ENCODE measurements around the gene CYP1A2.
A peak's percentile ranks its signal among the peaks of the same experiment; 100 is the strongest.

Gene CYP1A2

DNA sequence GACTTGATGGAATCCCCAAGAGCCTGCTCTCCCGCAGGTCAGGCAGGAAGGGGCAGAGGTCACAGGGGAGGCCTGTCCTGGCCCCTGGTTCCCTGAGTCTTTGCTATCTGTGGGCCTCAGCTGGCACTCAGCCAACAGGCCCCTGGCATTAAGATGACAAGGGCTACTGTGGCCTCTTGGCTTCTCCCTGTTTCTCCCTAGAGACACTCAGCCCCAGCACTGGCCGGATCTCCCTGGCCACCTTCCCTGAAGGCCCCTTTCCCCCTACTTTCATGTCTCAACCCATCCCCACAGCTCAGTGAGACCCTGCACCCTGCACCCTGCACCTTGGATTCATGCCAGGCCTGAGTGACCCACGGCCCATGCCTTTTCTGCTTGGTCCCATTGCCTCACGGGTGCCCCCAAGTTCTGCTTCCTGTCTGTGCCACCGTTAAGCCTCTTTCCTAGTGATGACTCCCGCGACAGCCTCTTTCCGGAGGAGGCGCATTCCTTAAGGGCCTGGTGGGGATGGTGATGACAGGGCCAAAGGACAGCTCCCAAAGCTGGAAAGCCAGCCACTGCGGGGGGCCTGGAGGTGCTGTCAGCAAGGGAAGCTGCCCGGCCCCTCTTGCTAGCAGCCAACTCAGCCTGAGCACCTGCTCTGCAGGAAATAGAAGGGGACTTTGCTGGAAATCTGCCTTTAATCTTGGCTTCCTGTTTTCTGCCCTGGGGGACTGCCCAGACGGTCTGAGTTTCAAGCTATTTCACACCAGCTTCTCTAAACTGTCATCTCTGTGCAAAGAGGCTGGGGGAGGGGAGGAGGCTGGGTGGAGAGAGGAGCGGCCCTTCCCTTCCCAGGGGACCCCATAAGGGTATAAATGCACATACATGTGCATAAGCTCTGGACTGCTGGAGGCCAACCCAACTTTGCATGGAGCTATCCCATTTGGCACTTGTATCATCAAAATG is 28.4 kb downstream of the CYP1A2 start:
- H3K4me3 ChIP-seq (replicated peaks; ENCODE audit: low read depth, low read length) = no peak overlapping the region
- DNase-seq (ENCODE audit: extremely low read depth, low read depth) = no peak
- TF ChIP-seq, protein P1, sequence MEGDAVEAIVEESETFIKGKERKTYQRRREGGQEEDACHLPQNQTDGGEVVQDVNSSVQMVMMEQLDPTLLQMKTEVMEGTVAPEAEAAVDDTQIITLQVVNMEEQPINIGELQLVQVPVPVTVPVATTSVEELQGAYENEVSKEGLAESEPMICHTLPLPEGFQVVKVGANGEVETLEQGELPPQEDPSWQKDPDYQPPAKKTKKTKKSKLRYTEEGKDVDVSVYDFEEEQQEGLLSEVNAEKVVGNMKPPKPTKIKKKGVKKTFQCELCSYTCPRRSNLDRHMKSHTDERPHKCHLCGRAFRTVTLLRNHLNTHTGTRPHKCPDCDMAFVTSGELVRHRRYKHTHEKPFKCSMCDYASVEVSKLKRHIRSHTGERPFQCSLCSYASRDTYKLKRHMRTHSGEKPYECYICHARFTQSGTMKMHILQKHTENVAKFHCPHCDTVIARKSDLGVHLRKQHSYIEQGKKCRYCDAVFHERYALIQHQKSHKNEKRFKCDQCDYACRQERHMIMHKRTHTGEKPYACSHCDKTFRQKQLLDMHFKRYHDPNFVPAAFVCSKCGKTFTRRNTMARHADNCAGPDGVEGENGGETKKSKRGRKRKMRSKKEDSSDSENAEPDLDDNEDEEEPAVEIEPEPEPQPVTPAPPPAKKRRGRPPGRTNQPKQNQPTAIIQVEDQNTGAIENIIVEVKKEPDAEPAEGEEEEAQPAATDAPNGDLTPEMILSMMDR (IDR thresholded peaks at IDR 0.05; ENCODE audit: low read depth, low read length, missing control alignments) = no peak

DNA sequence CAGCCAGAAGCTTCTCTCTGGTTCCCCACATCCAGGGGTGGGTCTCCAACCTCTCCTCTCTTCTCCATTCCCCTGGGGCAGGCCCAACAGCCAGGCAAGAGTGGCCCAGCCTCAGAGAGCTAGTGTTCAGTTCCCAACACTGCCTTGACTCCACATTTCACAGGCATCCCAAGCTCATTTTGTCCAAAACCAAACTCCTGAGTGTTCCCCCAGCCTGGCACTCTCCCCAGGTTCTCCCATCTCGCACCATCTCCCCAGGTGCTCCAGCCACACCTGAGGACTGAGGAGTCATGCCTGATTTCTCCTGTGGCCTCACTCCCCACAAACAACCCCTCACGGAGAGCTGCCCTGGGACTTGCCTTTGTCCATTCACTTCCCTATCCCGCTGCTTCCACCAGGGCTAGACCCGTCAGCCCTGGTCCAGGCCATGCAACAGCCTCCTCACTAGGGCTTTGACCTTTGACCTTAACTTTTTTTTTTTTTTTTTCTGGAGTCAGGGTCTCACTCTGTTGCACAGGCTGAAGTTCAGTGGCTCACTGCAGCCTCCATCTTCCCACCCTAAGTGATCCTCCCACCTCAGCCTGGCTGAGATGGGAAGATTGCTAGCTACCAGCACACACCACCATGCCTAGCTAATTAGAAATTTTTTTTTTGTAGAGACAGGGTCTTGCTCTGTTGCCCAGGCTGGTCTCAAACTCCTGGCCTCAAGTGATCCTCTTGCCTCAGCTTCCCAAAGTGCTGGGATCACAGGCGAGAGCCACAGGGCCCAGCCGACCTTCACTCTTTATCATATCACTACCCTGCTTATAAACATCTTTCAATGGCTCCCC is 29.3 kb downstream of the CYP1A2 start:
- DNase-seq (ENCODE audit: extremely low read depth, low read depth) = no peak
- TF ChIP-seq, protein P1 (IDR thresholded peaks at IDR 0.05; ENCODE audit: low read depth, low read length, missing control alignments) = no peak
- no peak overlapping the region for H3K4me3 ChIP-seq (replicated peaks; ENCODE audit: low read depth, low read length)

DNA sequence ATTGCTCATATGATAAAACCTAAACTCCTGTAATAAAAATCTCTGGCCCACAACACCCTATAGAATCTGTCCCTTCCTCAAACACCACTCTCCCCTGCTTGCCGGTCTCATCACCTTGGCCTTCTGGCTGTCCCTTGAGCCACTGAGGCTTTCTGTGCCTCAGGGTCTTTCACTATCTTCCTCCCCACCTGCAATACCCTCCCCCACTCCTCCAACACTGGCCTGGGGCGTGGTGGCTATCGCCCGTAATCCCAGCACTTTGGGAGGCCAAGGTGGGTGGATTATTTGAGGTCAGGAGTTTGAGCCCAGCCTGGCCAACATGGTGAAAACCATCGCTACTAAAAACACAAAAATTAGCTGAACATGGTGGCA is 29.9 kb downstream of the CYP1A2 start:
- DNase-seq (ENCODE audit: extremely low read depth, low read depth) = no peak
- TF ChIP-seq, protein P1 (IDR thresholded peaks at IDR 0.05; ENCODE audit: low read depth, low read length, missing control alignments) = no peak
- H3K4me3 ChIP-seq (replicated peaks; ENCODE audit: low read depth, low read length) = no peak overlapping the region

DNA sequence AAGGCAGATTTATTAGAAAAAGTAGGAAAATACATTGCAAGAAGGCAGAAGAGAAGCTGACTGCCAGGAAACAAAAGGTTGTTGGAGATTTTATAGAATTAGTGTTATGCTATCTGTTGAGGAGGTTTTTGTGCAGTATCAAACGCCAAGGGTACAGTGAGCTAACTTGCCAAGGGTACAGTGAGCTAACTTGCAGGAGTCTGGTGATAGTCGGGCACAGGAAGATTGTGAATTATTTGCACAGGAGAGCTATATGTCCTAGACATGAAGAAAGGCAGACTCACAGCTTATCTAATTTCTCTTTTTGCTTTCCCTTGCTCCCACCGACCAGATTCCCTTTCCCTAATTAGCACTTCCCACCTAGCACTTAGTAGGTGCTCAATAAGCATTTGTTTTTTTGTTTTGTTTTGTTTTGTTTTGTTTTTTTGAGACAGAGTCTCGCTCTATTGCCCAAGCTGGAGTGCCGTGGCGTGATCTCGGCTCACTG is 30.6 kb downstream of the CYP1A2 start:
- no peak overlapping the region for H3K4me3 ChIP-seq (replicated peaks; ENCODE audit: low read depth, low read length)
- TF ChIP-seq, protein P1 (IDR thresholded peaks at IDR 0.05; ENCODE audit: low read depth, low read length, missing control alignments) = no peak
- no peak for DNase-seq (ENCODE audit: extremely low read depth, low read depth)

DNA sequence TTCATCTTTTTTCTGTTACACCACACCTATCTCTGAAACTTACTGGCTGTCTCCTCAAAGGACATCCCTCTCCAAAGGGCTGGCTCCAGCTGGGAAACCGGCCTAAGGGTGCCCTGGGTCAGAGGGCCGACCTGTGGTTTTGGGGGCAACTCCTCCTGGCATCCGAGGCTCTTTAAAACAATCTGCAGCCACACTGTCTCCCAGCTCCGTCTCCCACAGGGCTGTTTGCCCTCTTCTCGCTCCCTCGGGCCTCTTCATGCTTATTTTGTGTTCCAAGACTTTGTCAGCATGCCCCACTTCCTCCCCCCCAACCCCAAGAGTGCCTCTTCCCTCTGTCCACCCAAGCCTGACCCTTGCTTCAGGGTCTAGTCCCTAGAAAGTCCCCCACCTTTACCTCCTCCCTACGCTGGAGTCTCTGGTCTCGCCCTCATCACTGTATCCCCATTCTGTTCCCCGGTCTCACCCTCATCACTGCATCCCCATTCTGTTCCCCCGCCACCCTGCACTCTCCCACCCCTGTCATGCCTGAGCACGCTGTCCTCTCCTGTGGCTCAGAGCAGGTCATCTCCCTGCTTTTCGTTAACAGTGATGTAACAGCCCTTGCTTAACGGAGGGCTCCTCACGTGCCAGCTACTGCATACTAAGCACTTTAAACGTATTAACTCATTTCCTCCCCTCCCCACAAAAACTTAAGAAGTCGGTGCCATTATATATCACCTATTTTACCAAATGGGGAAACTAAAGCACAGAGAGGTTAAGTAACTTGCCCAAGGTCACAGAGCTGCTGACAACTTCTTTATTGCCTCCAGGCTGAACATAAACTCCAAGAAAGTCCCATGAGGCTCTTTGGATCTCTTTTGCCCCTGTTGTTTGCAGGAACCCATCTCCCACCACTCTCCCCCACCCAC is 32.1 kb downstream of the CYP1A2 start:
- TF ChIP-seq, protein P1 (IDR thresholded peaks at IDR 0.05; ENCODE audit: low read depth, low read length, missing control alignments) = no peak
- H3K4me3 ChIP-seq (replicated peaks; ENCODE audit: low read depth, low read length) = peak overlapping the region; percentile 62
- no peak for DNase-seq (ENCODE audit: extremely low read depth, low read depth)
